Urinary bladder (tissue), 4 donors: ENCODE results near the gene FBXL17. TPM values are rescaled to one million over a fixed set of nuclear protein-coding genes. Genes with fewer than 3 reads are reported as not detected.
"Not testable (repeated sequence)": the region's sequence is repeated elsewhere in the genome, so short reads cannot be mapped to it uniquely, and the experiment has no call there.

Experiments used
- DNase-seq: peaks from one replicate; pipeline ENCODE4 v3.0.0-alpha.2; 2015; ENCODE audit errors: extremely low spot score
- H3K27ac ChIP-seq: one replicate; pipeline ENCODE4 v1.5.1; 2013; ENCODE audit warnings: low read depth, mild to moderate bottlenecking, moderate library complexity
- H3K36me3 ChIP-seq: one replicate; pipeline ENCODE4 v1.6.1; 2013; ENCODE audit warnings: mild to moderate bottlenecking, moderate library complexity; ENCODE audit not compliant: insufficient read depth
- H3K4me1 ChIP-seq: one replicate; pipeline ENCODE4 v1.6.1; 2013; ENCODE audit warnings: mild to moderate bottlenecking, moderate library complexity; ENCODE audit not compliant: insufficient read depth
- H3K4me3 ChIP-seq: one replicate; pipeline ENCODE4 v1.5.1; 2013; ENCODE audit warnings: low read depth, low read length
- WGBS: extraction: QIAGEN DNeasy Blood & Tissue Kit; methylation state at CpG from one replicate; pipeline ENCODE4 v1.1.7; 2013; 5-methylcytosine and 5-hydroxymethylcytosine counted together
- polyA plus RNA-seq: library from polyadenylated mRNA; stranded (reverse); fragments of 200-250 nt; gene quantifications from one replicate; pipeline ENCODE4 v1.2.3, GENCODE V29; 2013
- total RNA-seq: library from RNA; depleted of rRNA; stranded (reverse); fragments of >200 nt; gene quantifications from one replicate; pipeline ENCODE4 v1.2.3, GENCODE V29; 2014
- donor health status: healthy with polysubstance abuse.
- donor health status: healthy.

FBXL17 gene
- total and polyA plus RNA-seq, 2 donors: 13.7 to 31.1 TPM

- not testable (repeated sequence) for H3K27ac ChIP-seq, H3K4me3 ChIP-seq, H3K36me3 ChIP-seq, H3K4me1 ChIP-seq, DNase-seq
- WGBS: 94% methylated on average over 10 of the region's 10 CpGs
Observed at GRCh38 chr5:108274080-108274479, 107.8 kb downstream of the FBXL17 start.

- 64% methylated on average over 1 of the region's 1 CpG for WGBS
- no peak overlapping the region for H3K4me3 ChIP-seq
- H3K4me1 ChIP-seq: no peaks in the 10 kb centered on the region
- H3K36me3 ChIP-seq: no peaks in the 10 kb centered on the region
- no peak overlapping the region for H3K27ac ChIP-seq
- no peak for DNase-seq
Observed at GRCh38 chr5:108271127-108271526, 110.8 kb downstream of the FBXL17 start.

GRCh38 chr5:108266242-108266641 is 115.7 kb downstream of the FBXL17 start:
- 85% methylated on average over 2 of the region's 2 CpGs for WGBS
- H3K4me3 ChIP-seq: no peak overlapping the region
- H3K27ac ChIP-seq: no peak overlapping the region
- DNase-seq: no peak
- no peaks in the 10 kb centered on the region for H3K4me1 ChIP-seq
- no peaks in the 10 kb centered on the region for H3K36me3 ChIP-seq

GRCh38 chr5:108264533-108264932 is 117.4 kb downstream of the FBXL17 start:
- DNase-seq: no peak
- WGBS: 81% methylated on average over 2 of the region's 2 CpGs
- Histone ChIP-seq H3K36me3 (no peaks in the 10 kb centered on the region), H3K4me3 (no peak overlapping the region), H3K27ac (no peak overlapping the region), H3K4me1 (no peaks in the 10 kb centered on the region)

GRCh38 chr5:108263338-108263737 is 118.6 kb downstream of the FBXL17 start:
- Histone ChIP-seq H3K4me3 (no peak overlapping the region), H3K27ac (no peak overlapping the region), H3K4me1 (no peaks in the 10 kb centered on the region), H3K36me3 (no peaks in the 10 kb centered on the region)
- no peak for DNase-seq

- Histone ChIP-seq H3K4me3 (no peak overlapping the region), H3K36me3 (no peaks in the 10 kb centered on the region), H3K27ac (no peak overlapping the region), H3K4me1 (no peaks in the 10 kb centered on the region)
- WGBS: 19% methylated on average over 2 of the region's 2 CpGs
- DNase-seq: no peak
Observed at GRCh38 chr5:108260858-108261170, 121.1 kb downstream of the FBXL17 start.

GRCh38 chr5:108260117-108260857 is 121.6 kb downstream of the FBXL17 start:
- WGBS: 47% methylated on average over 8 of the region's 8 CpGs
- Histone ChIP-seq H3K4me3 (no peak overlapping the region), H3K36me3 (no peaks in the 10 kb centered on the region), H3K27ac (no peak overlapping the region), H3K4me1 (no peaks in the 10 kb centered on the region)
- DNase-seq: peak; percentile 65

- Histone ChIP-seq H3K4me1 (no peaks in the 10 kb centered on the region), H3K36me3 (no peaks in the 10 kb centered on the region), H3K4me3 (no peak overlapping the region), H3K27ac (no peak overlapping the region)
- 20% methylated on average over 1 of the region's 1 CpG for WGBS
- DNase-seq: no peak
Observed at GRCh38 chr5:108259306-108259705, 122.6 kb downstream of the FBXL17 start.

- Histone ChIP-seq H3K4me1 (no peaks in the 10 kb centered on the region), H3K36me3 (no peaks in the 10 kb centered on the region), H3K27ac (no peak overlapping the region), H3K4me3 (no peak overlapping the region)
- 68% methylated on average over 3 of the region's 3 CpGs for WGBS
- no peak for DNase-seq
Observed at GRCh38 chr5:108257996-108258395, 123.9 kb downstream of the FBXL17 start.

GRCh38 chr5:108255468-108255867 is 126.4 kb downstream of the FBXL17 start:
- no peak for DNase-seq

GRCh38 chr5:108251350-108251749 is 130.5 kb downstream of the FBXL17 start:
- Histone ChIP-seq H3K4me3 (no peak overlapping the region), H3K36me3 (no peaks in the 10 kb centered on the region), H3K4me1 (no peaks in the 10 kb centered on the region), H3K27ac (no peak overlapping the region)
- peak; percentile 6 for DNase-seq
- WGBS: 89% methylated on average over 1 of the region's 1 CpG

More at GRCh38 chr5:108255468-108255867, 126.4 kb downstream of the FBXL17 start:
- Histone ChIP-seq H3K4me3 (no peak overlapping the region), H3K27ac (no peak overlapping the region), H3K4me1 (no peaks in the 10 kb centered on the region), H3K36me3 (no peaks in the 10 kb centered on the region)
- WGBS: 88% methylated on average over 2 of the region's 2 CpGs

GRCh38 chr5:108249785-108250426 is 132.0 kb downstream of the FBXL17 start:
- H3K4me1 ChIP-seq: no peaks in the 10 kb centered on the region
- H3K4me3 ChIP-seq: no peak overlapping the region
- DNase-seq: no peak
- H3K36me3 ChIP-seq: no peaks in the 10 kb centered on the region
- H3K27ac ChIP-seq: no peak overlapping the region
- WGBS: 35% methylated on average over 3 of the region's 3 CpGs

GRCh38 chr5:108249095-108249784 is 132.7 kb downstream of the FBXL17 start:
- Histone ChIP-seq H3K36me3 (no peaks in the 10 kb centered on the region), H3K4me1 (no peaks in the 10 kb centered on the region), H3K4me3 (no peak overlapping the region), H3K27ac (no peak overlapping the region)
- DNase-seq: no peak
- 63% methylated on average over 7 of the region's 7 CpGs for WGBS
